ENCODE results near the gene VILL. TPM values are rescaled to one million over a fixed set of nuclear protein-coding genes. Genes with fewer than 3 reads are reported as not detected.
A peak's percentile ranks its signal among the peaks of the same experiment; 100 is the strongest.

The VILL gene
- total and polyA plus RNA-seq, 10 of the 15 experiments (the other 5 are each of a cell fraction or from before 2014, with no cell fraction given), result 0.15 to 5.4 (median 2.1) TPM; not detected in 1

GRCh38 chr3:38029400-38030125 lies 39.0 kb downstream of the VILL start, which contains the start of gene PLCD1:
TSS of gene PLCD1 (minus strand) at chr3:38029642. CDS start at chr3:38029539, 103 bp downstream.
- no peak within 1 kb of the TSS for H2AFZ ChIP-seq (ENCODE audit: control insufficient read depth, low read depth, low read length)
- no peak for TF ChIP-seq NFYA (IDR thresholded peaks at IDR 0.05; ENCODE audit: borderline replicate concordance, low read depth, low read length)
- TF ChIP-seq EZH2 (IDR thresholded peaks at IDR 0.05; ENCODE audit: borderline replicate concordance, control insufficient read depth, low read depth, low read length), result peak; percentile 67; the same call in 1 of the 2 replicates
- no peak for TF ChIP-seq PAX5 (IDR thresholded peaks at IDR 0.05; ENCODE audit: borderline replicate concordance, low read depth, low read length)
- TF ChIP-seq ZZZ3 (IDR thresholded peaks at IDR 0.05; ENCODE audit: control insufficient read depth, insufficient read length, low read depth), result no peak
- no peak for TF ChIP-seq RUNX3 (IDR thresholded peaks at IDR 0.05; ENCODE audit: low read length)
- no peak within 1 kb of the TSS for H3K9ac ChIP-seq (ENCODE audit: control insufficient read depth, insufficient read depth, low read length)
- no peaks in the 10 kb centered on the region for H3K9me3 ChIP-seq (replicated peaks; ENCODE audit: control insufficient read depth, insufficient read depth, low read length)
- no peaks in the 10 kb centered on the region for H4K20me1 ChIP-seq (ENCODE audit: control insufficient read depth, insufficient read depth)
- H3K27ac ChIP-seq (ENCODE audit: control insufficient read depth, insufficient read depth), result no peak within 1 kb of the TSS
- in situ Hi-C loops (cut with MboI), result no loop called here
- no peak for DNase-seq (ENCODE audit: low read depth, low spot score)
- WGBS (ENCODE audit: insufficient coverage, insufficient replicate concordance, low lambda C conversion rate, missing lambda C conversion rate), result 12% methylated on average over 46 of the region's 75 CpGs
- ChIA-PET SMC1A (ENCODE audit: uncharacterized antibody, unreplicated experiment) (no interaction called here), CTCF (no interaction called here), RAD21 (ENCODE audit: unreplicated experiment) (no interaction called here), POLR2A (no interaction called here)
- no peaks in the 10 kb centered on the region for H3K4me1 ChIP-seq (ENCODE audit: control insufficient read depth, insufficient read depth, low read length)
- no peak within 1 kb of the TSS for H3K4me3 ChIP-seq
- FAIRE-seq, result no peak
- H3K27me3 ChIP-seq (replicated peaks in 1 of 2; ENCODE audit: control insufficient read depth in 2 of 2, insufficient read depth in 2 of 2, low read length in 1 of 2), result peaks cover 8 to 17% of the 10 kb centered on the region in 2 experiments
- H3K79me2 ChIP-seq (ENCODE audit: control insufficient read depth, insufficient read depth, low read length), result no peaks in the 10 kb centered on the region
- no peak for ATAC-seq
- H3K36me3 ChIP-seq (ENCODE audit: control insufficient read depth in 2 of 2, insufficient read depth in 2 of 2, low read length in 1 of 2), result no peaks in the 10 kb centered on the region
- BruUV-seq (replicated peaks), result no TSS peak
- peak within 1 kb of the TSS; percentile 48; the same call in 1 of the 2 replicates for H3K4me2 ChIP-seq (ENCODE audit: control insufficient read depth, insufficient read depth)
- intact Hi-C loops (cut with micrococcal nuclease; ENCODE audit: unreplicated experiment), result no loop called here
